ENCODE data around the gene BPIFA3.

The BPIFA3 gene

DNA sequence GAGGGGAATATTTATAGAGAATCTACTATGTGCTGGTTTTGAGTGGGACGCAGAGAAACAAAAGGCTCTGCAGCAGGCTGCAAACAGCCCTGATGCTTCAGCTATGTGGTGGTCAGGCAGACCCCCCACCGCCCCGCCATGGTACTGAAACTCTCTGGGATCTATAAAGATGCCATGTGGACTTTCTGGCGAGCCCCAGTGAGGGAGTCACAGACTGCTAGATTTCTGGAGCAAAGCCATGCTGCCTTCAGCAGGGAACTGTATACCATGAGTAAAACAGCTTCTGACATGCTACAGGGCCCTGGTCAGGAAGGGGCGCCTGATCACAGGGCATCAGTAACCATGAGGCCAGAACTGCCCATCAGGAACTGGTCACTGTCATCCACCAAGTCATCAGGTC is 46.6 kb downstream of the BPIFA3 start:
- no peak for DNase-seq (ENCODE audit: low spot score)

GRCh38 chr20:33267701-33268100 is 50.5 kb downstream of the BPIFA3 start:
- no peak for DNase-seq (ENCODE audit: low spot score)

- no peak for DNase-seq (ENCODE audit: low spot score)
Observed at GRCh38 chr20:33272155-33272873, 55.2 kb downstream of the BPIFA3 start.

DNA sequence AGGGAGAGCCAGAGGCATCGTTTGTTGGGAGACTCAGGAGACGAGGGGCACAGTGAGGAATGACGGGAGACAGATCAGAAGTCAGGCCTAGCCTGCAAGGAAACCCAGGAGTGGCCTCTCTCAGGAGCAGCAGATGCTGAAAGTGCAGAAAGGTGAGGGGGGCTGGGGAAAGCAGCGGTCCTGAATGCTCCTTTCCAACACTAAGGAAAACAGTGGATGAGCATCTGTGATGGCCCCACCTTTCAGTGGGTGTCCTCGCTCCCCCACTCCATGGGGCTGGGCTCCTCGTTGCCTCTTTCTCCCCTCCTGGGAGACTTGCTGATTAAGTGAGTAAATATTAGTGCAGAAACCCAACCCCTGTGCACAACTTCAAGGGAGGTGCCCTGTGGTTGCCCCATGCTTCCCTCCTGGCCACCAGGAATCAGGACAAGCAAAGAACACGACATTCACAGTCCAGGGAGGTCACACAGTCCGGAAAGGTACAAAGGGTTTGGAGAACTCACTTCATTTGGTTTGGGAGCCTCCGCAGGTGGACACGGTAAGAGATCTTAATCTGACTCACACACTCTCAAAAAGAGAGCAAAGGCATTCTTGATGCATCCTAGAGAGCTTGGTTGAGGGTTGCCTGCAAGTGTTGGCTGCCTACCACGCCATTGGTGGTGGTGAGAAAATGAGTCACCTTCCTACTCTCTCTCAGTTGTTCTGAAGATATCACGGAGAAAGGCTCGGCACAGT is 56.1 kb downstream of the BPIFA3 start:
- no peak for DNase-seq (ENCODE audit: low spot score)

GRCh38 chr20:33275215-33275614 is 58.1 kb downstream of the BPIFA3 start:
- DNase-seq (ENCODE audit: low spot score), result no peak

DNA sequence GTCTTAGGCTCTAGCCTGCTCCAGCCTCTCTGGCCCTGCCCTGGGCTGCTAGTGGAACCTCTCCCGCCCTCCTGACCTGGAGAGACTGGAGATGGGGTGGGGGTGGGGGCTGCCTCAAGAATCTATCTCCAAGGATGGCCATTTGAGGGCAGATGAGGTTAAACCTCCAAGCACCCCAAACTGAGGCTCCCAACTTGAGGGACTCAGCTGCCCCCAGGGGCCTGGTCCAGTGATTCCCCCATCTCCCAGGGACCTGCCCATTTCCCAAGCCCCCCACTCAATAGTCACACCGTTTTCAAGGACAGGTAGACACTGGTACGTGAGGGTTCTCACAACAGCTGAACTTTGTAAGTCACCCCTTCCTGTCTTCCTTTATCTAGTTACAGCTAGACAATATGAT is 58.7 kb downstream of the BPIFA3 start:
- DNase-seq (ENCODE audit: low spot score), result no peak

- no peak for DNase-seq (ENCODE audit: low spot score)
Observed at GRCh38 chr20:33276303-33277113, 59.4 kb downstream of the BPIFA3 start.

All from globus pallidus (tissue), 1 donor.